Measurements from ENCODE around the gene PIEZO1. TPM values are rescaled to one million over a fixed set of nuclear protein-coding genes. Genes with fewer than 3 reads are reported as not detected.
A peak's percentile ranks its signal among the peaks of the same experiment; 100 is the strongest.

Gene PIEZO1
- total RNA-seq, 1 experiment from 2014 or later, result 71.1 TPM

DNA sequence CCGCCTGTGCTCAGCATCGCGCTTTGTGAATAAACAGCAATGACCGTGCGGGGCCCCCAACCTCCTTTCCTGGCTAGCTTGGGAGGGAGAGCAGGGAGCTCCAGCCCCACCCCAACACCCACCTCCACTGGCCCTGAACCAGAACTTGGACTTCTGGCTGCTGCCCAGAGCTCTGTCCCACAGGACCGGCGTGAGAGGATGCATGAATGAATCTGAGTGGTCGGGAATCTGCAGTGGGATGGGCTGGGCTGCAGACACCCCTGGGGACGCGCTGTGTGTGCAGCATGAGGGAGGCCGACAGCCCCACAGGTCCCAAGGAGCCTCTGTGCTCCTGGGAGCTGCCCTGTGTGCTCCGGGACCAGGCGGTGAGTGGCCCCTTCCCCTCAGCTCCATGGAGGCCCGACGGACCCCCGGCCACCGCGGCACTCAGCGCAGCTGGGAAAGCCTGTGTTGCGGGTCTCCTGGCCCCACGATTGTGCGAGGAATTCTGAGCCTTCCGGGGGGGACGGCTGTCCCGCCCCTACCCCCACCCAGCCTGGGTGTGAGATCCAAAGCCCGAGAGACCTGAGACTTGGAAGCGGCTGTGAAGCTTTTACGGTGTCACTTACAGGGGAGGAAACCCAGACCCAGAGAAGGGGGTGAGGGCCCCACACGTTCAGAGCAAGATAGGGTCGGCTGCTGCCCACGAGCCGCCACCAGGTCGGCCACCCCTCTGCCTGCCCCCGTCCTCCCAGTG is 5.4 kb downstream of the PIEZO1 start:
- peak overlapping the region in 1 of 2 experiments; percentile 28; a peak in 1 of 5 replicates for H3K4me3 Mint-ChIP-seq
- no peak overlapping the region for H3T11ph ChIP-seq (ENCODE audit: low read length)
- H3K27ac Mint-ChIP-seq, result no peak overlapping the region
- H4K91ac ChIP-seq (ENCODE audit: insufficient read length, low read depth, low read length), result no peak overlapping the region
- H3K79me2 ChIP-seq (ENCODE audit: insufficient read depth, low read length), result peaks cover 4% of the 10 kb centered on the region; the same call in 1 of the 2 replicates
- H3K27ac ChIP-seq (ENCODE audit: insufficient read length, low read depth, low read length), result no peak overlapping the region
- no peak overlapping the region for H3K14ac ChIP-seq (ENCODE audit: insufficient read depth, low read length)
- no peak overlapping the region for H3K9ac ChIP-seq (ENCODE audit: extremely low read depth, insufficient read length, low read length)
- no peak overlapping the region for H2BK12ac ChIP-seq (ENCODE audit: insufficient read length, low read depth, low read length)
- H3K23ac ChIP-seq (ENCODE audit: insufficient read length, low read depth, low read length), result no peak overlapping the region
- TF ChIP-seq, protein P1, sequence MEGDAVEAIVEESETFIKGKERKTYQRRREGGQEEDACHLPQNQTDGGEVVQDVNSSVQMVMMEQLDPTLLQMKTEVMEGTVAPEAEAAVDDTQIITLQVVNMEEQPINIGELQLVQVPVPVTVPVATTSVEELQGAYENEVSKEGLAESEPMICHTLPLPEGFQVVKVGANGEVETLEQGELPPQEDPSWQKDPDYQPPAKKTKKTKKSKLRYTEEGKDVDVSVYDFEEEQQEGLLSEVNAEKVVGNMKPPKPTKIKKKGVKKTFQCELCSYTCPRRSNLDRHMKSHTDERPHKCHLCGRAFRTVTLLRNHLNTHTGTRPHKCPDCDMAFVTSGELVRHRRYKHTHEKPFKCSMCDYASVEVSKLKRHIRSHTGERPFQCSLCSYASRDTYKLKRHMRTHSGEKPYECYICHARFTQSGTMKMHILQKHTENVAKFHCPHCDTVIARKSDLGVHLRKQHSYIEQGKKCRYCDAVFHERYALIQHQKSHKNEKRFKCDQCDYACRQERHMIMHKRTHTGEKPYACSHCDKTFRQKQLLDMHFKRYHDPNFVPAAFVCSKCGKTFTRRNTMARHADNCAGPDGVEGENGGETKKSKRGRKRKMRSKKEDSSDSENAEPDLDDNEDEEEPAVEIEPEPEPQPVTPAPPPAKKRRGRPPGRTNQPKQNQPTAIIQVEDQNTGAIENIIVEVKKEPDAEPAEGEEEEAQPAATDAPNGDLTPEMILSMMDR (conservative IDR thresholded peaks at IDR 0.05), result no peak
- H3K9me3 Mint-ChIP-seq, result no peaks in the 10 kb centered on the region
- peaks cover 2% of the 10 kb centered on the region for H4K20me1 ChIP-seq (ENCODE audit: control insufficient read depth, insufficient read depth, insufficient read length)
- no peak for DNase-seq
- no peak overlapping the region for H2BK120ac ChIP-seq (ENCODE audit: low read depth, low read length, poor library complexity, severe bottlenecking)
- H2AK5ac ChIP-seq (ENCODE audit: insufficient read length, low read length), result no peak overlapping the region
- no CpG with 5 or more reads among the region's 34 CpGs for WGBS (ENCODE audit: extremely low coverage, insufficient read length, low lambda C conversion rate)
- no peaks in the 10 kb centered on the region for H3K79me1 ChIP-seq (ENCODE audit: insufficient read depth, low read depth, low read length, poor library complexity, severe bottlenecking)
- H2BK5ac ChIP-seq (ENCODE audit: insufficient read length, low read length), result no peak overlapping the region
- H3K27me3 ChIP-seq (ENCODE audit: insufficient read depth, low read length), result no peaks in the 10 kb centered on the region
- H2AFZ ChIP-seq (ENCODE audit: low read length), result no peak overlapping the region
- H3K23me2 ChIP-seq (ENCODE audit: insufficient read length, low read depth, low read length, poor library complexity, severe bottlenecking), result peaks cover 8% of the 10 kb centered on the region
- H3K4me1 ChIP-seq (ENCODE audit: insufficient read depth, low read length), result no peaks in the 10 kb centered on the region
- no peak overlapping the region for H3K4me2 ChIP-seq (ENCODE audit: insufficient read depth, insufficient read length, low read length)
- peaks cover 31 to 41% of the 10 kb centered on the region in 2 experiments for H3K4me1 Mint-ChIP-seq
- no peaks in the 10 kb centered on the region for H3K9me3 ChIP-seq (ENCODE audit: control insufficient read depth, low read depth, low read length)
- no peak overlapping the region for H2BK15ac ChIP-seq (ENCODE audit: low read depth, low read length)
- no peak overlapping the region for H4K5ac ChIP-seq (ENCODE audit: insufficient read length, low read depth, low read length)
- H3K56ac ChIP-seq (ENCODE audit: insufficient read length, low read depth, low read length), result no peak overlapping the region
- no peak overlapping the region for H2BK20ac ChIP-seq (ENCODE audit: low read depth, low read length, poor library complexity, severe bottlenecking)
- no peaks in the 10 kb centered on the region for H3K36me3 Mint-ChIP-seq (ENCODE audit: insufficient read depth in 1 of 3, low read depth in 3 of 3)
- H3K4ac ChIP-seq (ENCODE audit: low read depth, low read length), result no peak overlapping the region
- H4K8ac ChIP-seq (replicated peaks; ENCODE audit: insufficient read length, low read depth, low read length), result no peak overlapping the region
- no peaks in the 10 kb centered on the region for H3K27me3 Mint-ChIP-seq (ENCODE audit: low read depth)
- H3K18ac ChIP-seq (ENCODE audit: insufficient read length, low read depth, low read length), result no peak overlapping the region
